Measurements from ENCODE around the gene FIGN. TPM values are rescaled to one million over a fixed set of nuclear protein-coding genes. Genes with fewer than 3 reads are reported as not detected.

FIGN gene
- total and polyA plus RNA-seq, 2 donors (not counting 3 experiments of a cell fraction or from before 2014, with no cell fraction given), result 1.8 to 8.1 TPM

GRCh38 chr2:163731735-163732134 is 4.1 kb downstream of the FIGN start:
- H4K20me1 ChIP-seq (replicated peaks; ENCODE audit: control insufficient read depth, extremely low read depth, insufficient read depth, low read length), result no peaks in the 10 kb centered on the region
- no peak overlapping the region for H3K4me2 ChIP-seq (ENCODE audit: insufficient read depth, low read length)
- peaks cover 9% of the 10 kb centered on the region for H3K4me1 ChIP-seq (ENCODE audit: control insufficient read depth, extremely low read depth, insufficient read depth, low read length)
- ChIA-PET CTCF (interaction anchor here (1.3 to 2.4 kb wide), 2 partner anchors 329 to 386 kb away, joined by 5 to 7 read pairs; no protein-coding TSS in a partner anchor), POLR2A (no interaction called here)
- H3K4me3 ChIP-seq (replicated peaks in 1 of 3; ENCODE audit: insufficient read depth in 1 of 3, low read depth in 1 of 3, low read length in 3 of 3), result no peak overlapping the region
- no peak overlapping the region for H3K9ac ChIP-seq (replicated peaks; ENCODE audit: extremely low read depth, insufficient read depth, low read length)
- intact Hi-C loops (cut with micrococcal nuclease), result no loop called here
- no peak overlapping the region for H2AFZ ChIP-seq (ENCODE audit: low read depth, low read length)
- no peaks in the 10 kb centered on the region for H3K27me3 ChIP-seq (ENCODE audit: control insufficient read depth in 2 of 2, insufficient read depth in 2 of 2, low read length in 2 of 2)
- FAIRE-seq (no peak), DNase-seq (ENCODE audit: low read depth, low spot score) (peak; percentile 13)
- peaks cover 20% of the 10 kb centered on the region for H3K79me2 ChIP-seq (ENCODE audit: control insufficient read depth, insufficient read depth, low read length)
- no peak overlapping the region for H3K27ac ChIP-seq (ENCODE audit: insufficient read depth, low read depth, low read length)
- TF ChIP-seq FOS (IDR thresholded peaks at IDR 0.05; ENCODE audit: borderline replicate concordance, insufficient read depth, low read length) (no peak), CTCF (IDR thresholded peaks at IDR 0.05; ENCODE audit: extremely low read depth in 1 of 2, insufficient read depth in 1 of 2, low read depth in 1 of 2, low read length in 2 of 2) (no peak), MYC (IDR thresholded peaks at IDR 0.05; ENCODE audit: low read depth, low read length) (no peak), GATA2 (IDR thresholded peaks at IDR 0.05; ENCODE audit: insufficient read depth, insufficient read length, low read depth, low read length) (no peak), EZH2 (IDR thresholded peaks at IDR 0.05; ENCODE audit: borderline replicate concordance, low read depth, low read length, severe bottlenecking) (no peak), POLR2A (IDR thresholded peaks at IDR 0.05; ENCODE audit: low read depth, low read length) (no peak), MAX (IDR thresholded peaks at IDR 0.05; ENCODE audit: insufficient read depth, insufficient read length) (no peak), POLR2AphosphoS5 (IDR thresholded peaks at IDR 0.05; ENCODE audit: insufficient read depth, low read depth, low read length) (no peak), JUN (IDR thresholded peaks at IDR 0.05; ENCODE audit: borderline replicate concordance, insufficient read depth, insufficient read length, low read depth) (no peak)
- H3K9me3 ChIP-seq (replicated peaks; ENCODE audit: control insufficient read depth, insufficient read depth, low read length), result no peaks in the 10 kb centered on the region
- dilution Hi-C loops (cut with MboI; ENCODE audit: extremely low pct_ligation_motif_present, low sequenced_read_pairs), result no loop called here
- H3K36me3 ChIP-seq (ENCODE audit: control insufficient read depth in 2 of 2, extremely low read depth in 1 of 2, insufficient read depth in 2 of 2, low read length in 2 of 2), result no peaks in the 10 kb centered on the region
- BruUV-seq (replicated peaks), result no TSS peak
- no peaks in the 10 kb centered on the region for H3K9me1 ChIP-seq (replicated peaks; ENCODE audit: control insufficient read depth, extremely low read depth, insufficient read depth, low read length)
